Activated T-cell treated with anti-CD3 and anti-CD28 coated beads, Interleukin-2, amount 50 U/mL, for 72 hours (primary cell): ENCODE measurements around the gene MSH5. TPM values are rescaled to one million over a fixed set of nuclear protein-coding genes. Genes with fewer than 3 reads are reported as not detected.

ENCODE experiments used
- ATAC-seq, 2 donors: fragments of 150-1000 bp; cut with Tn5 transposase; replicated peaks in 1 of 2; 2 replicates each; pipeline ENCODE4 v1.10.0; 2021; ENCODE audit warnings: moderate library complexity in 2 of 2, mild to moderate bottlenecking in 1 of 2
- DNase-seq, 2 donors: peaks; one replicate each; pipeline ENCODE4 v3.0.0; 2021 to 2022; ENCODE audit warnings: mixed read lengths in 1 of 2
- H3K27ac Mint-ChIP-seq: one replicate; pipeline ENCODE4 v1.8.0; 2022; ENCODE audit warnings: mild to moderate bottlenecking, moderate library complexity, mixed read lengths
- H3K27me3 Mint-ChIP-seq: one replicate; pipeline ENCODE4 v1.8.0; 2022; ENCODE audit warnings: low read depth, mixed read lengths
- H3K36me3 Mint-ChIP-seq, 2 donors: one replicate each; pipeline ENCODE4 v1.8.0; 2022; ENCODE audit warnings: mixed read lengths in 2 of 2, mild to moderate bottlenecking in 1 of 2; ENCODE audit not compliant: insufficient read depth in 2 of 2
- H3K4me1 Mint-ChIP-seq: one replicate; pipeline ENCODE4 v1.8.0; 2022; ENCODE audit warnings: low read depth, mixed read lengths
- H3K4me3 Mint-ChIP-seq, 2 donors: one replicate each; pipeline ENCODE4 v1.8.0; 2022; ENCODE audit warnings: mild to moderate bottlenecking in 2 of 2, mixed read lengths in 2 of 2, moderate library complexity in 2 of 2
- H3K9me3 Mint-ChIP-seq, 2 donors: one replicate each; pipeline ENCODE4 v1.8.0; 2022; ENCODE audit warnings: mixed read lengths in 2 of 2
- total RNA-seq, 2 donors: library from RNA; stranded (reverse); gene quantifications; one replicate each; pipeline ENCODE4 v1.2.3, GENCODE V29; 2022

The MSH5 gene
- total RNA-seq, 2 donors from 2014 or later: 84.9 to 98.4 TPM

GRCh38 chr6:31775633-31776484 is 36.1 kb downstream of the MSH5 start:
- Mint-ChIP-seq H3K36me3 (no peaks in the 10 kb centered on the region), H3K9me3 (no peaks in the 10 kb centered on the region), H3K27me3 (no peaks in the 10 kb centered on the region), H3K27ac (peak overlapping the region; percentile 85), H3K4me3 (peak overlapping the region; percentile 11 to 64), H3K4me1 (peaks cover 53% of the 10 kb centered on the region)
- DNase-seq (no peak), ATAC-seq (no peak)

- no peak for ATAC-seq
Observed at GRCh38 chr6:31776485-31776988, 36.7 kb downstream of the MSH5 start.

GRCh38 chr6:31776989-31777666 is 37.3 kb downstream of the MSH5 start, which contains the start of gene VWA7:
Gene VWA7, minus strand, starts transcription at chr6:31777328. Its CDS starts 549 bp downstream, at chr6:31776779.
- Mint-ChIP-seq H3K4me3 (peak within 1 kb of the TSS; percentile 64), H3K4me1 (peaks cover 43% of the 10 kb centered on the region), H3K9me3 (no peaks in the 10 kb centered on the region), H3K27ac (peak within 1 kb of the TSS; percentile 85), H3K27me3 (no peaks in the 10 kb centered on the region), H3K36me3 (peaks cover 0 to 3% of the 10 kb centered on the region in 2 donors)
- ATAC-seq (peak; percentile 95), DNase-seq (peak; percentile 85 to 87)

More at GRCh38 chr6:31776485-31776988, 36.7 kb downstream of the MSH5 start:
- Mint-ChIP-seq H3K4me1 (peaks cover 48% of the 10 kb centered on the region), H3K36me3 (peaks cover 0 to 3% of the 10 kb centered on the region in 2 donors), H3K27me3 (no peaks in the 10 kb centered on the region), H3K9me3 (no peaks in the 10 kb centered on the region), H3K4me3 (peak overlapping the region; percentile 11 to 64), H3K27ac (peak overlapping the region; percentile 85)
- DNase-seq: no peak

GRCh38 chr6:31777667-31778050 is 37.9 kb downstream of the MSH5 start:
- ATAC-seq (no peak), DNase-seq (no peak)
- H3K4me3 Mint-ChIP-seq: no peak overlapping the region
- no peak overlapping the region for H3K27ac Mint-ChIP-seq
- H3K4me1 Mint-ChIP-seq: peaks cover 38% of the 10 kb centered on the region
- H3K9me3 Mint-ChIP-seq: no peaks in the 10 kb centered on the region
- peaks cover 0 to 3% of the 10 kb centered on the region in 2 donors for H3K36me3 Mint-ChIP-seq
- no peaks in the 10 kb centered on the region for H3K27me3 Mint-ChIP-seq

- peaks cover 33% of the 10 kb centered on the region for H3K4me1 Mint-ChIP-seq
- H3K27me3 Mint-ChIP-seq: no peaks in the 10 kb centered on the region
- no peaks in the 10 kb centered on the region for H3K9me3 Mint-ChIP-seq
- peaks cover 0 to 7% of the 10 kb centered on the region in 2 donors for H3K36me3 Mint-ChIP-seq
- ATAC-seq (no peak), DNase-seq (no peak)
- H3K4me3 Mint-ChIP-seq: no peak overlapping the region
- H3K27ac Mint-ChIP-seq: no peak overlapping the region
Observed at GRCh38 chr6:31778193-31778592, 38.4 kb downstream of the MSH5 start.

GRCh38 chr6:31778999-31779885 is 39.4 kb downstream of the MSH5 start:
- no peak overlapping the region for H3K4me3 Mint-ChIP-seq
- peaks cover 25% of the 10 kb centered on the region for H3K4me1 Mint-ChIP-seq
- H3K9me3 Mint-ChIP-seq: no peaks in the 10 kb centered on the region
- H3K27ac Mint-ChIP-seq: no peak overlapping the region
- no peak for ATAC-seq
- peaks cover 0 to 11% of the 10 kb centered on the region in 2 donors for H3K36me3 Mint-ChIP-seq
- no peaks in the 10 kb centered on the region for H3K27me3 Mint-ChIP-seq
- DNase-seq: no peak

GRCh38 chr6:31779908-31780307 is 40.1 kb downstream of the MSH5 start:
- peaks cover 24% of the 10 kb centered on the region for H3K4me1 Mint-ChIP-seq
- ATAC-seq (no peak), DNase-seq (no peak)
- H3K4me3 Mint-ChIP-seq: no peak overlapping the region
- no peak overlapping the region for H3K27ac Mint-ChIP-seq
- no peaks in the 10 kb centered on the region for H3K27me3 Mint-ChIP-seq
- peaks cover 2 to 11% of the 10 kb centered on the region in 2 donors for H3K36me3 Mint-ChIP-seq
- no peaks in the 10 kb centered on the region for H3K9me3 Mint-ChIP-seq

GRCh38 chr6:31780507-31781243 is 40.9 kb downstream of the MSH5 start:
- Mint-ChIP-seq H3K27ac (no peak overlapping the region), H3K9me3 (no peaks in the 10 kb centered on the region), H3K4me3 (no peak overlapping the region), H3K4me1 (peaks cover 20% of the 10 kb centered on the region), H3K36me3 (peaks cover 2 to 11% of the 10 kb centered on the region in 2 donors), H3K27me3 (no peaks in the 10 kb centered on the region)
- DNase-seq (no peak), ATAC-seq (no peak)

- Mint-ChIP-seq H3K4me1 (peaks cover 16% of the 10 kb centered on the region), H3K27me3 (no peaks in the 10 kb centered on the region), H3K4me3 (no peak overlapping the region), H3K36me3 (peaks cover 2 to 12% of the 10 kb centered on the region in 2 donors), H3K27ac (no peak overlapping the region), H3K9me3 (no peaks in the 10 kb centered on the region)
- DNase-seq: no peak
- no peak for ATAC-seq
Observed at GRCh38 chr6:31781244-31782125, 41.7 kb downstream of the MSH5 start.

- Mint-ChIP-seq H3K9me3 (no peaks in the 10 kb centered on the region), H3K27ac (no peak overlapping the region), H3K36me3 (peaks cover 2 to 12% of the 10 kb centered on the region in 2 donors), H3K4me1 (peaks cover 7% of the 10 kb centered on the region), H3K4me3 (no peak overlapping the region), H3K27me3 (no peaks in the 10 kb centered on the region)
- no peak for DNase-seq
- no peak for ATAC-seq
Observed at GRCh38 chr6:31782126-31782855, 42.5 kb downstream of the MSH5 start.
